Adrenal gland (tissue), 5 donors: ENCODE data around the gene CALHM1.

Source experiments
- POLR2A ChIP-seq, 2 donors: fragments of 450-650 bp; IDR thresholded peaks; one replicate each; pipeline ENCODE4 v1.6.1; 2017; ENCODE audit warnings: antibody characterized with exemption in 2 of 2, mild to moderate bottlenecking in 2 of 2, moderate library complexity in 1 of 2
- TF ChIP-seq, protein P1 (sequence below), 6 experiments: fragments of 450-650 bp in 4 of 6; fragments of 200-600 bp in 2 of 6; sonication (generic) in 1 of 6; IDR thresholded peaks; 1 replicate in 5 of 6; 2 replicates in 1 of 6; pipeline versions ENCODE4 v1.5.1 to v1.8.0; 2016 to 2021; ENCODE audit warnings: antibody characterized with exemption in 6 of 6, mild to moderate bottlenecking in 2 of 6, moderate library complexity in 1 of 6
- donor health status: DM: no; HTN: no; CAD: no.

DNA sequence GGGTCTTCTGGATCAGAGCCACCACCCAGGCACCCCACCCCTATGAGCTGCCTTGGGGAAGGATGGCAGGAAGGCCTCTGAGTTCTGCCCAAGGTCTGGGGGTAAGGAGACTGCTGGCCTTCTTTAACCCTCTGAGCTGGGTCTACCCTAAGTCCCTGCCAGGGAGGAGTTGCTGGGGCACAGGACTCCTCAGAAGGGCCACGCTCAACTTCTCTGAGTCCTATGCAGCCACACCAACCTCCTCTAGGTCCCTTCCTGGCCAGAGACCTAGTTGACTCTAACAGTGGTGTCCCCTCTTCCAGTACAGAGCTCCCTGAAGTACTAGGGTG, 32.2 kb upstream of the CALHM1 start:
- TF ChIP-seq, protein P1, sequence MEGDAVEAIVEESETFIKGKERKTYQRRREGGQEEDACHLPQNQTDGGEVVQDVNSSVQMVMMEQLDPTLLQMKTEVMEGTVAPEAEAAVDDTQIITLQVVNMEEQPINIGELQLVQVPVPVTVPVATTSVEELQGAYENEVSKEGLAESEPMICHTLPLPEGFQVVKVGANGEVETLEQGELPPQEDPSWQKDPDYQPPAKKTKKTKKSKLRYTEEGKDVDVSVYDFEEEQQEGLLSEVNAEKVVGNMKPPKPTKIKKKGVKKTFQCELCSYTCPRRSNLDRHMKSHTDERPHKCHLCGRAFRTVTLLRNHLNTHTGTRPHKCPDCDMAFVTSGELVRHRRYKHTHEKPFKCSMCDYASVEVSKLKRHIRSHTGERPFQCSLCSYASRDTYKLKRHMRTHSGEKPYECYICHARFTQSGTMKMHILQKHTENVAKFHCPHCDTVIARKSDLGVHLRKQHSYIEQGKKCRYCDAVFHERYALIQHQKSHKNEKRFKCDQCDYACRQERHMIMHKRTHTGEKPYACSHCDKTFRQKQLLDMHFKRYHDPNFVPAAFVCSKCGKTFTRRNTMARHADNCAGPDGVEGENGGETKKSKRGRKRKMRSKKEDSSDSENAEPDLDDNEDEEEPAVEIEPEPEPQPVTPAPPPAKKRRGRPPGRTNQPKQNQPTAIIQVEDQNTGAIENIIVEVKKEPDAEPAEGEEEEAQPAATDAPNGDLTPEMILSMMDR (IDR thresholded peaks at IDR 0.05): no peak
- TF ChIP-seq POLR2A (IDR thresholded peaks at IDR 0.05): no peak
